A549 (cell line): ENCODE measurements around the gene PRKCE. TPM values are rescaled to one million over a fixed set of nuclear protein-coding genes. Genes with fewer than 3 reads are reported as not detected.
A peak's percentile ranks its signal among the peaks of the same experiment; 100 is the strongest.

Source experiments
- ATAC-seq, 2 experiments: fragments of 200-7000 bp in 1 of 2; fragments of >200 bp in 1 of 2; cut with Nextera tagmentation in 1 of 2; cut with Tn5 transposase in 1 of 2; 3 replicates each; pipeline versions ENCODE4 v1.8.0 to v1.9.1; 2018 to 2020; ENCODE audit warnings: mild to moderate bottlenecking in 1 of 2, moderate library complexity in 1 of 2
- CTCF ChIA-PET: fragments of 300-600 bp; sonication (Branson Sonifier 250); formaldehyde crosslinking; extraction: SDS; loops from one replicate; lab custom pipeline; 2021; ENCODE audit warnings: antibody characterized with exemption, inconsistent platforms; lab: Yijun Ruan, JAX
- POLR2A ChIA-PET: fragments of 350-600 bp; formaldehyde crosslinking; extraction: SDS; loops from one replicate; lab custom pipeline; 2021; ENCODE audit warnings: antibody characterized with exemption, inconsistent platforms; lab: Yijun Ruan, JAX
- DNase-seq, 2 experiments: peaks; one replicate each; pipeline versions ENCODE4 v3.0.0 to v3.0.0-alpha.2; 2011 to 2016; ENCODE audit warnings: low read depth in 1 of 2, low spot score in 1 of 2
- FAIRE-seq: peaks from 2 replicates; lab custom pipeline; 2011; peaks lifted over from hg19 to GRCh38; lab: Jason Lieb, UNC
- H3K27ac ChIP-seq, 2 experiments: fragments of >200 bp; sonication (Bioruptor Twin); formaldehyde crosslinking; 3 replicates each; pipeline ENCODE4 v1.5.1; 2016 to 2017
- H3K4me1 ChIP-seq: fragments of >200 bp; sonication (Bioruptor Twin); formaldehyde crosslinking; 3 replicates; pipeline ENCODE4 v1.6.1; 2016
- H3K4me2 ChIP-seq: fragments of >200 bp; sonication (Bioruptor Twin); formaldehyde crosslinking; 3 replicates; pipeline ENCODE4 v1.6.1; 2016
- H3K4me3 ChIP-seq: fragments of >200 bp; sonication (Bioruptor Twin); formaldehyde crosslinking; 3 replicates; pipeline ENCODE4 v1.5.1; 2016
- H3K9me3 ChIP-seq: fragments of >200 bp; sonication (Bioruptor Twin); formaldehyde crosslinking; 3 replicates; pipeline ENCODE4 v1.6.1; 2016
- BCL3 ChIP-seq: fragments of >200 bp; sonication (Bioruptor Twin); formaldehyde crosslinking; IDR thresholded peaks from 3 replicates; pipeline ENCODE4 v1.6.1; 2016
- BHLHE40 ChIP-seq: IDR thresholded peaks from 2 replicates; pipeline ENCODE4 v1.6.1; 2012; ENCODE audit warnings: low read depth, low read length, inconsistent platforms
- CHD4 ChIP-seq: fragments of 200-600 bp; sonication (generic); IDR thresholded peaks from 2 replicates; pipeline ENCODE4 v1.6.1; 2016; ENCODE audit warnings: antibody characterized with exemption, mild to moderate bottlenecking, borderline replicate concordance
- CTCF ChIP-seq: fragments of >200 bp; sonication (Bioruptor Twin); formaldehyde crosslinking; IDR thresholded peaks from 3 replicates; pipeline ENCODE4 v1.5.1; 2016
- E2F6 ChIP-seq: IDR thresholded peaks from 2 replicates; pipeline ENCODE4 v1.6.1; 2012; ENCODE audit warnings: low read depth, borderline replicate concordance
- HDAC2 ChIP-seq: fragments of 200-600 bp; sonication (generic); IDR thresholded peaks from 2 replicates; pipeline ENCODE4 v1.6.1; 2016
- HEYL ChIP-seq: fragments of 250-450 bp; sonication (Bioruptor Pico); IDR thresholded peaks from 2 replicates; pipeline ENCODE4 v1.8.0; 2021; ENCODE audit warnings: mild to moderate bottlenecking, moderate library complexity
- HMGXB4 ChIP-seq: fragments of 250-450 bp; sonication (Bioruptor Pico); IDR thresholded peaks from 2 replicates; pipeline ENCODE4 v1.5.0; 2021; ENCODE audit warnings: mild to moderate bottlenecking, moderate library complexity, borderline replicate concordance
- MAZ ChIP-seq: fragments of 150-350 bp; IDR thresholded peaks from 2 replicates; pipeline ENCODE4 v1.6.1; 2014; ENCODE audit warnings: antibody characterized with exemption, low read depth, low read length, borderline replicate concordance
- PHF8 ChIP-seq: fragments of 200-600 bp; sonication (generic); IDR thresholded peaks from 2 replicates; pipeline ENCODE4 v1.6.1; 2016; ENCODE audit warnings: low read depth, mild to moderate bottlenecking, antibody characterized with exemption, moderate library complexity, borderline replicate concordance
- RARB ChIP-seq: fragments of 250-450 bp; sonication (Bioruptor Pico); IDR thresholded peaks from 2 replicates; pipeline ENCODE4 v1.8.0; 2021; ENCODE audit warnings: mild to moderate bottlenecking, moderate library complexity
- REST ChIP-seq: fragments of 200-600 bp; sonication (generic); IDR thresholded peaks from 2 replicates; pipeline ENCODE4 v1.6.1; 2016; ENCODE audit warnings: antibody characterized with exemption, mild to moderate bottlenecking, moderate library complexity
- RFX5 ChIP-seq: fragments of 450-650 bp; IDR thresholded peaks from 2 replicates; pipeline ENCODE4 v1.7.1; 2014; ENCODE audit warnings: antibody characterized with exemption, mild to moderate bottlenecking, moderate library complexity
- RNF2 ChIP-seq: fragments of 200-600 bp; sonication (generic); IDR thresholded peaks from 2 replicates; pipeline ENCODE4 v1.6.1; 2016; ENCODE audit warnings: low read depth, mild to moderate bottlenecking, antibody characterized with exemption, moderate library complexity, borderline replicate concordance
- WGBS: methylation state at CpG from one replicate; pipeline ENCODE4 v1.1.6; 2017; ENCODE audit errors: missing lambda C conversion rate; 5-methylcytosine and 5-hydroxymethylcytosine counted together
- polyA minus RNA-seq: library from RNA; depleted of rRNA, polyadenylated mRNA; stranded (reverse); fragments of >200 nt; gene quantifications from 2 replicates; pipeline ENCODE4 v1.2.3, GENCODE V29; 2011; rRNA and poly(A)+ RNA removed
- polyA plus RNA-seq, 4 experiments: library from polyadenylated mRNA; depleted of rRNA in 3 of 4; stranded (reverse); fragments of >200 nt; fragmentation: RNase III in 1 of 4; extraction: RNeasy Plus Mini Kit Qiagen cat#74134 plus additional on column Dnase treatment in 1 of 4; gene quantifications; 2 replicates in 3 of 4; 3 replicates in 1 of 4; pipeline ENCODE4 v1.2.3, GENCODE V29; 2011 to 2017

The PRKCE gene
- polyA plus RNA-seq (2011; rRNA removed) (12.0 and 14.3 TPM in 2 replicates), polyA plus RNA-seq (2017; fragmentation: RNase III; extraction: RNeasy Plus Mini Kit Qiagen cat#74134 plus additional on column Dnase treatment) (11.5 to 12.3 TPM (median 11.5 TPM) in 3 replicates), polyA minus RNA-seq (31.4 and 34.8 TPM in 2 replicates)
- 9.0 and 11.6 TPM in 2 replicates for polyA plus RNA-seq (2012; cell fraction: cytosol; rRNA removed)
- 8.6 and 9.4 TPM in 2 replicates for polyA plus RNA-seq (2012; cell fraction: nucleus; rRNA removed)

GRCh38 chr2:45651415-45652089 lies at the start of gene PRKCE:
PRKCE (plus strand) TSS chr2:45651675.
- ATAC-seq (peak; percentile 38 to 56), FAIRE-seq (no peak), DNase-seq (peak; percentile 42 to 67)
- 2% methylated on average over 41 of the region's 66 CpGs for WGBS
- Histone ChIP-seq H3K4me3 (peak within 1 kb of the TSS; percentile 83), H3K27ac (peak within 1 kb of the TSS; percentile 86 to 90), H3K9me3 (no peaks in the 10 kb centered on the region), H3K4me1 (peaks cover 23% of the 10 kb centered on the region), H3K4me2 (peak within 1 kb of the TSS; percentile 82)
- POLR2A ChIA-PET = interaction anchor here (0.6 to 1.0 kb wide), 3 partner anchors 41 to 483 kb away, joined by 3 read pairs; partner anchors contain the start of gene SRBD1
- CTCF ChIA-PET = interaction anchor here (0.6 to 7.0 kb wide), 8 partner anchors 9 to 803 kb away, joined by 3 to 50 read pairs (median 4); no protein-coding TSS in a partner anchor
- TF ChIP-seq RFX5 (no peak), HEYL (CRISPR knock-in tag) (no peak), CHD4 (no peak), BCL3 (no peak), HDAC2 (0 out of 2 replicates have a peak, but pooled peaks have one; percentile 56), PHF8 (peak; percentile 51; the same call in 1 of the 2 replicates), E2F6 (peak; percentile 31; the same call in 1 of the 2 replicates), BHLHE40 (no peak), RARB (no peak), RNF2 (peak; percentile 50; the same call in 1 of the 2 replicates), MAZ (0 out of 2 replicates have a peak, but pooled peaks have one; percentile 14), CTCF (no peak), HMGXB4 (CRISPR knock-in tag) (no peak), REST (no peak)
